LoVo (cell line): Measurements from ENCODE around the gene AAR2.
A peak's percentile ranks its signal among the peaks of the same experiment; 100 is the strongest.

ENCODE experiments used
- DNase-seq: peaks from one replicate; pipeline ENCODE4 v3.0.0-alpha.2; 2016; ENCODE audit warnings: low spot score

The AAR2 gene

DNA sequence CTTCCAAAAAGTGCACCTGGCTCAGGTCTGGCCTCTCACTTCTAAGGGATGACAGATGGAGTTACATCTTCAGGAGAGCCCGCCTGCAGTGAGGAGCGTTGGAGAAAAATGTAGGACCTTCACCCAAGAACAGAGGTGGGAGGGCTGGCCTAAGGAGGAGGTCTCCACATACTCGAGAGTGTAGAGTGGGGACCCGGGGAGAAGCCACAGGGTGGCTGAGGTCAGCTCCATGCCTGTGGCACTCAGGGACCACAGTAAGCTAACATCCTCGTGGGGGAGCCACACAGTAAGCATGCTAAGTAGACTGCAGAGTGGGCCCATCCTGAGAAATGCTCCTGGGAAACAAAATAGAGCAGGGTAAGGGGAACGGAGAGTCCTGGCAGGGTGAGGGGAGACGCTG, 24.0 kb downstream of the AAR2 start:
- no peak for DNase-seq

DNA sequence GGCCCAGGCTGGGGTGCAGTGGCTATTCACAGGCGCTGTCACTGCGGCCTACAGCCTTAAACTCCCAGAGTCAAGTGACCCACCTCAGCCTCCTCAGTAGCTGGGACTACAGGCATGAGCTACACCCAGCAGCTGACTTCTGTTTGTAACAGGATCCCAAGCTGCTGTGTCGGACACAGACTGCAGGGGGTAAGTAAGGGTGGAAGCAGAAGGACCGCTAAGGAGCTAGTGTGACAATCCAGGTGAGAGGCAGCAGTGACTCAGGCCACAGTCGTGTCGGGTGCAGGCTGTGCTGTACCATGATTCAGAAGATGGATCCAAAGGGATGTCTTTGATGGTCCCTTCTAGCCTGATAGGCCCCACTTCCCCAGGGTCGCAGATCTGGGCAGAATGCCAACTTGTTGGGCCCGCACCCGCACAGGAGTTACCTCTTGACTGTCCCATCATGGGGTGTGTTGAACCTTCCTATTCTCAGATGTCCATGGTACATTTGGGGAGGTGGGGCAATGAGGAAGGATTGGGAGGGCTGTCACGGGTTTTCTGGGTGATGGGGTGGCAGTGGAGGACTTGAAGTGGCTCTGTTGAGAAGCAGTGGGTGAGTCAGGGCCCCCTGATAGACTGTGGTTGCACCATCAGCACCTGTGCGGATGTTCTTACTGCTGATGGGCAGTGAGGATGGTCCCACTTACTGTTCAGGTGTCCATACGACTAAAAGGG, 25.3 kb downstream of the AAR2 start:
- no peak for DNase-seq

GRCh38 chr20:36262440-36262839, 26.2 kb downstream of the AAR2 start:
- DNase-seq: no peak

DNA sequence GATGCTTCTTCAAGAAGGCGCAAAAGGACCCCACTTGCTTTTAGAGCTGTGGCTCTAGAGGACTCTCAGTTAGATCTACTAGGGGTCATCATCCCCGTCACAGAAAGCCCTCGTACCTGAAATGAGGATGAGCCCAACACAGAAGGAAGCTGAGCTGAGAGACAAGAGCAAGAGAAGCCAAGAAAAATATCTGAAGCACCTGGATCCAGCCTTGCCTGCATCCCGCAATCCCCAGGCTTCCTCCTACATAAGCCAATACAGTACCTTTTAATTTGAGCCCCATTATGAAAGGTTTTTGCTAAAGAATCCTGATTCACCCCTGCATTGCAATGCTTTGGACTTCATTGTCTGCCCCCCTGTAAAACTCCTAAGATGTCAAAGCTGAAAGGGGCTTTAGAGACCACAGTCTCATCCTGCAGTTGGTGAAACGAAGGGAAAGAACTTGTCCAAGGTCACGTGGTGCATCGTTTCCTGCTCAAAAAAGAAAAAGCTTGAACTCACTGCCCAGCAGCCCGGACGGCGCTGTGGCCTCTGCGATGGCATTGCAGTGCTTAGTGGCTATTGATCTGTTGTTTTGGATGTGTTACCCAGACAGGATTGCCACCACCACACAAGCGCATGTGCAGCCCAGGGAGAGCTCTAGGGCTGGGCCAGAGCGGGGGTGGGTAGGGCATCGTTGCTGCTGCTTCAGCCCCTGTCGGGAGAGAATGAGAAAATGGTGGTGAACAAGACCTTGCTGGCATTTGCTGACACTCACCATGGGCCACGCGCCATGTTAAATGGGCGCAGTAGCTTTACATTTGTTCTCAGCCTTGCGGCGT, 28.4 kb downstream of the AAR2 start:
- no peak for DNase-seq

DNA sequence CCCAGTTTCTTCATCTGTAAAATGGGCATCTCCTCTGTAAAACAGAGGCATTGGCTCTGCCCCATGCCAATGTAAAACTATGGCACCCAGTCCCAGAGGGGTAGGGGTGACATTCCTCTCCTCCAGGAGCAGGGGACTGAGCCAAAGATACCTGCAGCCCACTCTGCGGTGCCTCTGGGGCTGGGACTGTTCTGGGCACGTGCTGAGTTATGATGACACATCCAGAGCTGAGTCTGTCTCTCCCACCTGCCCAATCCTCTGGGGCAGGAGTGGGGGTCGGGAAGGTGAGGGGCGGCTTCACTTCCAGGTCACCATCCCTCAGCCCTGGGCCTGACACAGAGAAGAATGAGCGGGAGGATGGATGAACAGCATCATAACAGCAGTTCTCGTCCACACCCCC, 29.9 kb downstream of the AAR2 start:
- no peak for DNase-seq

- no peak for DNase-seq
Measured at GRCh38 chr20:36267605-36268381, 31.5 kb downstream of the AAR2 start.

DNA sequence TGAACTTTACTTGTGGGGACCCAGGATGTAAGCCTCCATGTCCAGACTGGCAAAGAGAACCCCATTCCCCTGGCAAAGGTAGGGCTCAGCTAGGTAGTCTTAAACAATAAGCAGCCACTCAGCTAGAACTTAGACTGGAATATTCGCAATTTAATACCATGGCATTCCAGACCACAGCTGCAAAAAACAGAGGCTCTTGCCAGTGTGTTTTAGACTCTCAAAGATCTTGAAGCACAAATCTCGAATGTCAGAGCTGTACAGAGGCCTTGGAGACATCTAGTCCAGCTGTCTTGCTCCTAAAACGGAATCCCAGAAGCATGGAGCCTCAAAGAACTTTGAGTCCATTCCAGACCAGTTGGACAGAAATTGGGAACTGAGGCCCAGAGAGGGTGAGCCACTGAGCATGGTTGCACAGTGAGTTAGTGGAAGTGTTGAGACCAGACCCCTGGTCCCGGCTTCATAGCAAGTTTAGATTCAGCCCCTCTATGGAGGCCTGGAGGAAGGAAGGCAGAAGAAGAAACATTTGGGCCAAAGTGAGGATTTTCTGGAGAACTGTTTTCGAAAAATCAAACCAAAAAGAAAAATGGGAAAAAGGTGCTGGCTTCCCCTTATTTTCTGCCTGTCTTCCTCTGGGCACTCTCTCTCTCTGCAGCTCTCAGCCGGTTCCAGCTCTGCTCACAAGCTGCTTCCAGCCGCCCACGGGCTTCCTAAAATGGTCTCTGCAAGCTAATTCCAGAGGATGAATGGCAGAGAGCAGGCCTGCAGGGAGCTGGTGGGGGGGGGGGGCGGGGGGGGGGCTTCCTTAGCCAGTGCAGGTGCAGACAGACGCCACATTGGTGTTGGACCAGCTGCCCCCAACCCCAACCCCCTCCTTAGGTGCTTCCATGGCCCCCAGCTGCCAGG, 32.4 kb downstream of the AAR2 start:
- DNase-seq: no peak

DNA sequence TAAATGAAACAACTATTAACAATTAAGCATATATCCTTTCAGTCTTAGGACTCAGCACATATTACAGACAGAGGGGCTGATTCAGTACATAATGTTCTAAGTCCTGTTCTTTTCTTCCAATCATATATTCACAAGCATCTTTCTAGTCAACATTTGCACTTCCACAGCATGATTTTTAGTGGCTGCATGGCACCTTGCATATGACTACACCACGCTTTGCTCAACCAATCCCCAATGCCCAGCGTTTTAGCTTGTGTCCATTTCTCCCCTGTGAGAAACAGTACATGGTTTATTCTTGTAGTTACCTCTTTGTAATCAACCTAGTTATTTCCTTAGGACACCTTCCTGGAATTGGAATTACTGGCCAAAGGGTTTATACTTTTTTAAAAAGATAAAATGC, 33.2 kb downstream of the AAR2 start:
- DNase-seq: no peak

DNA sequence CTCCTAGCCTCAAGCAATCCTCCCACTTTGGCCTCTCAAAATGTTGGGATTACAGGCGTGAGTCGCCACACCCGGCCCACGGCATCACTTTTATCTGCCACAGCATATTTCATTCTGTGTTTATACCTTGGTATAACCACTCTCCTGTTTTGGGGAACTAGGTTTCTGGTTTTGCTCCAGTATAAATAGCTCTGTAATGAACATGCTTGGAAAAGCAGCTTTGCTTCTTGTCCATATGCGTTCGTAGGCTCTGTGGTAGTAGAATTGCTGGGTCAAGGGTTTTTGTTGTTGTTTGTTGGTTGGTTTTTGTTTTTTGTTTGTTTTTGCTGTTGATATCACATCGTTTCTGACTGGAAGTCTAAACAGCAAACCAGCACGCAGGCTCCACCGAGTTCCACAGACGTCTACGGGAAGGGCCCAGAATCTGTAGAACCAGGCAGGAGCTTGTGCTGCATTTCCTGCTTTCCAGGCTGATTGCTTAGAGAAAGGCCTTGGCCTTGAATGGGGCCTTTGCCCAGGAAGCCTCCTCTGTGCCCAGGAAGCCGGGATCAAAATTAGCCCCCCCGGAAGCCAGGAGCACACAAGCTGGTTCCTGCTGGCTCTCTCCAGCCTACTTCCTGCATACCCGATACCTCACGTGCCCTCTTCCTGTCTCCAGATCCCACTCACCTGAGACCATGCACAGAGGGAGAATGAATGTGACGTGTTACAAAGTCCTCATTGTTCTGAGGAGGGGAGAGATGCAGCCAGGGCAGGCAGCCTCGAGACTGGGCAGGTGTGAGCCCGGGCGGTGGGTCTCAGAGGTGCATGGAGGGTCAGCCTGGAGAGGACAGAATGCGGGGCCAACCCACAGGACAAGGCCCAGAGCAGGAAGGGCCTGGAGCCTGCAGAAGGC, 34.7 kb downstream of the AAR2 start:
- DNase-seq: no peak

- DNase-seq: no peak
Measured at GRCh38 chr20:36271639-36272546, 35.6 kb downstream of the AAR2 start.

- DNase-seq: no peak
Measured at GRCh38 chr20:36272547-36273220, 36.4 kb downstream of the AAR2 start.

GRCh38 chr20:36273414-36274180, 37.3 kb downstream of the AAR2 start:
- DNase-seq: peak; percentile 7

- no peak for DNase-seq
Measured at GRCh38 chr20:36274181-36274841, 38.0 kb downstream of the AAR2 start.

DNA sequence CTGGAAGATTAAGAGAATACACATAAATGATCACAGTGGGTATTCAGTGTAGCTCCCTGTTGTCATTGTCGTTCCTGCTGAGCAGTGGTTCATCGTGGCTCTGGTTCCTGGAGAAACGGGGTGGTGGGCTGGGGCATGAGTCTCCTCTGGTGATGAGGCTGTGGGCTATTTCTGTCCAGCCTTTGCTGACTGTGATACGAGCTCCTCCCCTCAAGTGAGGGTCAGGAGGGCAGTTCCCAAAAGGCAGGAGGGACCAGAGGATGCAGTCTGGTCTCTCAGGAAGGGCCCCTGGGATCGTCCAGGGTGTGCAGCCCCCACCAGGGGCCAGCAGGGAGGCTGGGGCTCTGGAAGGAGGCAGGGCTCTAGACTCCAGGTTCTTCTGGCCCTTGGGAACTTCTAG, 38.7 kb downstream of the AAR2 start:
- DNase-seq: no peak

DNA sequence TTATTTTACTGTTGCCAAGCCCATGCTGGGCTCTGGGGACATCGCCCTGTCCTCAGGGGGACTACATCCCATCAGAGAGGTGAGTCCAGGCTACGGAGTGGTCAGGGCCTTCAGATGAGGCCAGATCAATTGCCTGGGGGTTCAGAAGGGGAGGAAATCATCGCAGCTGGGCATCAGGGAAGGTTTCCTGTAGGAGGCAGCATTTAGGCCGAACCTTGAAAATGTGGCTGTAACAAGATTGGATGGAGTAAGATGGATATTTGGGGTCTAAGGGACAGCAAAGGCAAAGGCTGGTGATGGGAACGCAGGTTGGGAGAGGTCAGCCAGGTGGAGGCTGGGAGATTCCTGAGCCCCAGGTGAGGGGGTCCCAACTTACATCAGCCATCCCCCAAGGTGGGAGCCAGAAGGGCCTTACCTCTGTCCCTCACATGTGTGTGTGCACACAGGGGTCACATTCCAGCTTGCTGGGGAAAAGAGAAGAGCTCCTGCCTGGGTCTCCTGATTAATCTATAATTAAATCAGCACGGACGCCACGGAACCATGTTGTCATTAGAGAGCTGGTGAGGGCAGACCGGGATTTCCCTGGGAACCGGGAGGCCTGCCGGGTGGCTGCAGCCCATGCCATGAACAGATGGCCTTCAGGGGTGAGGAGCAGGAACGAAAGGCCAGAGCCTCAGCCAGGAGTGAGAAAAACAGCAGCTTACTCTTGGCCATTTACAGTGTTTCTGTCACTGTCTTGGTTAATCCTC, 39.3 kb downstream of the AAR2 start:
- DNase-seq: no peak

GRCh38 chr20:36277546-36277945, 41.3 kb downstream of the AAR2 start:
- DNase-seq: no peak

GRCh38 chr20:36279362-36279761, 43.1 kb downstream of the AAR2 start:
- no peak for DNase-seq
